CD4-positive, alpha-beta T cell treated with Interleukin-15 for 4 hours (primary cell): ENCODE measurements around the gene ZFAND3.

Experiments used
- DNase-seq: peaks from one replicate; pipeline ENCODE4 v3.0.0-alpha.2; 2020; ENCODE audit warnings: low spot score

Gene ZFAND3

DNA sequence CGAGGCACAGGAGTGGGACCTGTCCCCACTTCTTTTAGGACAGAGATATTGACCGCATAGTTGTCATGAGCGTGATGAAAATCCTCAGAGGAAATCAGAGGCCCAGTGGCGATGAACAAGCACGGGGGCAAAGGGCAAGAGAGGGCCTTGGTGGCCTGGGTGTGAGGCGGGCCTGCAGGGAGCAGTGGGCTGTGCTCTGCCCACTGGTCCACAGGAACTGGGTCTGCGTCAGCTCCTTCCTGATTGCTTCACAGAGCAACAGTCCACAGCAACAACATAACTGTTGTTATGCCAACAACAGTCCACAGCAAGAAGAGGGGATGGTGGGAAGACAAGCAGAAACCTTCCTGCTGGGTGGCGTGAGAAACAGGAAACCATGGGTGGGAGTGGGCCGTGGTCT lies 335.6 kb downstream of the ZFAND3 start:
- DNase-seq, result no peak

DNA sequence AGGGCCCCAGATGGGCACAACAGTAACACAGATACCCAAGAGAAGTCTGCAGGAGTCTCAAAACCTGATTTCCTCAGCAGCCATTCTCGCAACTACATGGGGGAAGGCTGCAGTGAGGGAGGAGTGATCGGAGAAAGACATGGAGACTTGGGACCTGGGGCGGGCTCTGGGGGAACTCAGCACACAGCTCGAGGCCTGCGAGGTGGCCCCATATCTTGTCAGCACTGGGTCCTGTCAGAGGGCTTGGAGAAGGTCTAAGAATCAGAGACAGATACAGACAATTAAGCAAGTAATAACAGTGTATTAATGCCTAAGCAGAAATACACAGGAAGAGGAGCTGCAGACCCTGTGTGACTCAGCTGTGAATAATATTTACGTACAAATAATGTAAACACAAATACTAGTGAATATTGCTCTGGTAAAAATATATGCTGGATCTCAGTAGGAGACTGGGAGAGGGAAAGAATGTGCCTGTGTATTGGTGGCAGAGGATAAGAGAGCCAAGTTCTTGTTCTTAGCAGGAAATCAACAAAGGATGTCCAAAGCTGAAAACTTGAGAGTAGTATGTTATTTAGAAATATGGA lies 336.2 kb downstream of the ZFAND3 start:
- no peak for DNase-seq

DNA sequence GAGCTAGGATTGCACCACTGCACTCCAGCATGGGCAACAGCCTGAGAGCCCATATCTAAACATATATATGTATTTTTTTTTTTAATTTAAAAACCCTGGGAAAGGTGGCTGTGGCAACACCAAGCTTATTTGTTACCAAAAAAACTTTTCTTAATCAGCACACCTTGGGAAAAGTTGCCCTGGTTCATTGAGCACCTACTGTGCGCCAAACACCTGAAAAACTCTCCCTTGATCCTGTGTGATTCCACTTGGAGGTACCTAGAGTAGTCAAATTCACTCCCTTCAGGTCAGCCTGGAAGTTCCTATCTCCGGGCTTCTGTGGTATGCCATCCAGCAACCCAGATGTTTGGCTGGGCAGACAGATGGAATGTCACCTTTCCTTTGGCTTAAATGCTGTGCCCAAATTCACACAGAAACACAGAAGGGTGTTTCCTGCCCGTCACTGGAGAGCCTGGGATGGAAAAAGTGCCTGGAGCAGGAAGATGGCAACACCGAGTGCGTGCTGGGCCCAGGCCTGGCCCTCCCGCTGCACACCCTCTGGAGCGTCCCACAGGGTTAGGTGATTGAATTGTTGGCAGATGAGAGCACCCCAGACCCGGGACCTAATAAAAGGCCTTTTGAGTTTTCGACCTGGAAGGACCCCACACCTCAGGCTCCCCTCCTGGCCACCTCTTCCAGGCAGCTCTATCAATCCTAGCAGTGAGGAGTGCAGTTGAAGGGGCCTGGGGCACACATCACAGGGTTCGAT lies 337.5 kb downstream of the ZFAND3 start:
- DNase-seq, result no peak

GRCh38 chr6:38157905-38158304 lies 338.4 kb downstream of the ZFAND3 start:
- DNase-seq, result no peak

DNA sequence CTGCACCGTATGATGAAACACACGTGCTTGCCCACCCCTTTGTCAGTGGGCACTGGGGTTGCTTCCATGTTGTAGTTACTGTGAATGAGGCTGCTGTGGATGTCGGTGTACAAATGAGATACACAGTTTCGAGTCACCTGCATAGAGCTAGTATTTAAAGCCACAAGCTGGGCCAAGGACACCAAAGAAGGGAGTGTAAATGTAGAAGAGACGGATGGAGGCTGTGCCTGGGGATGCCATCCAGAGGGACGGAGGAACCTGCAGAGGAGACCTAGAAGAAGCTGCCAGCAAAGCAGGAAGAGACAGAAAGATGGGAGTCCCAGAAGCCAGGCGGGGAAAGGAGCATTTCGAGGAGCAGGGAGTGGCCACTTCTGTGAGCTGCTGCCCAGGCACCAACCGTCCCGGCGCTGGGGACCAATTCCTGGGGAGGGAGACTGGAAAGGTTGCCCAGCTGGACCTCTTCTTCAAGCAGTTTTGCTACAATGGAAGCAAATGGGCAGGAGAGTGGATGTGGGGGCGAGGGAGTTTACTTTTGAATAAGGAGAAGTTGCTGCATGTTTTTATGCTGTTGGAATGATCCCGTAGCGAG lies 339.3 kb downstream of the ZFAND3 start:
- DNase-seq, result no peak

- DNase-seq, result no peak
Measured at GRCh38 chr6:38159596-38159995, 340.1 kb downstream of the ZFAND3 start.

DNA sequence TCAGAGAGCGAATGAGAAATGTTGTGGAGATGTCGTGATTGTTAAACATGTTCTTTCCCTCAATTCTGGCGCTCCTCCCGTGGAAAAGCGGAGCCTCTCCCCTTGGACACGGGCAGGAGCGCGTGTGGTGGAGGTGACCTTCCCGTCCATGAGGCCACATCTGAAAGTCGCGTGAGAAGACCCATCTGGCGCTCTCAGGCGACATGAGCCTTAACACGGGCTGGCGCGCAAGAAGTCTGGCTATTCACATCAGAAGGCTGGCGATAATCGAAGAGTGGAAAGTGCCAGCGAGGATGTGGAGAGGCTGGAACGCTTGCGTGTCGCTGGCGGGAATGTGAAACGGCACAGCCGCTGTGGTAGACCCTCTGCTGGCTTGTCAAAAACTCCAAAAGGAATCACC lies 341.3 kb downstream of the ZFAND3 start:
- DNase-seq, result no peak

DNA sequence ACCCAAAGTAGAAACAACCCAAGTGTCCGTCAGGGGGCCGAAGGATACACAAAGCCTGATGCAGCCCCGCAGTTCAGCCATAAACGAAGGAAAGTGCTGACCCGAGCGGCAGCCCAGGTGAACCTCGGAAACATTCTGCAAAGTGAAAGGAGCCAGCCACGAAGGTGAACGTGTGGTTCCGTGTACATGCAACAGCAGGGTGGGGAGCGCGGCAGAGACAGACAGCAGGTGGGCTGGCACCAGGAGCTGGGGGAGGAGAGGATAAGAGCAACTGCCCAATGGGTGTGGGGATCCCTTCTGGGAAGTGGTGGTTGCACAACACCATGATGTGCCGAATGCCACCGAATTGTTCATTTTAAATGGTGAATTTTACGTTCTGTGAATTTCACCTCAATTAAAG lies 341.8 kb downstream of the ZFAND3 start:
- no peak for DNase-seq

DNA sequence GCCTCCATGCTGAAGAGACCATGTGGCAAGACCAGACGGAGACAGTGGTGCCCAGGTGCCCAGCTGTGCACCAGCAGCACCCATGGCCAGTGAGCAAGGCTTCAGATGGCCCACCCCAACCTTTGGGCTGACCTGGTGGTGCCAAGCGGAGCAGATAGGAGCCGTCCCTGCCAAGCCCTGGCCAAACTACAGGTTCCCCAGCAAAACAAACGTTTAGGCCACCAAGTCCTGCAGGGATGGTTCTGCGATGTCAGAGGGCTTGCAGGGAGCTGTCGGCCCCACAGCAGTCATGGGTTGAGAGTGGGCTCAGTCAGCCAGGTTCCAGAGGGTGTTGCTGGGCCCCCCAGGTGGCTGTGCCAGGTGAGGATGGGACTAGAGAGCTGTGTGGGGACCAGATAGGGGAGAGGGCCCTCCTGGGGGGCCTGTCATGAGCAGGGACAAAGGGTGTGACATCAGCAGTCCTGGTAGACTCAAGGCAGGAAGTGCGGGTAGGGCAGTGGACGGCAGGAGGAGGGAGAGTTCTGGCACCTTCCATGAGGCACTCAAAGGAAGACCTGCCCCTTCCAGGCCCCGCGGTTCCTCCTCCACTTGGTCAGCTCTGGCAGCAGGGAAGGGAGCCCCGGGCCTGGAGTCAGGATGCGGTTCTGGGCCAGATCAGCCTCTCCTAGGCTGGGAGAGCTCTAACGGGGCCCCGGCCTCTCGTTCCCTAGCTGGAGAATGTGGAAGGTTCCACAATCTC lies 342.4 kb downstream of the ZFAND3 start:
- DNase-seq, result no peak

DNA sequence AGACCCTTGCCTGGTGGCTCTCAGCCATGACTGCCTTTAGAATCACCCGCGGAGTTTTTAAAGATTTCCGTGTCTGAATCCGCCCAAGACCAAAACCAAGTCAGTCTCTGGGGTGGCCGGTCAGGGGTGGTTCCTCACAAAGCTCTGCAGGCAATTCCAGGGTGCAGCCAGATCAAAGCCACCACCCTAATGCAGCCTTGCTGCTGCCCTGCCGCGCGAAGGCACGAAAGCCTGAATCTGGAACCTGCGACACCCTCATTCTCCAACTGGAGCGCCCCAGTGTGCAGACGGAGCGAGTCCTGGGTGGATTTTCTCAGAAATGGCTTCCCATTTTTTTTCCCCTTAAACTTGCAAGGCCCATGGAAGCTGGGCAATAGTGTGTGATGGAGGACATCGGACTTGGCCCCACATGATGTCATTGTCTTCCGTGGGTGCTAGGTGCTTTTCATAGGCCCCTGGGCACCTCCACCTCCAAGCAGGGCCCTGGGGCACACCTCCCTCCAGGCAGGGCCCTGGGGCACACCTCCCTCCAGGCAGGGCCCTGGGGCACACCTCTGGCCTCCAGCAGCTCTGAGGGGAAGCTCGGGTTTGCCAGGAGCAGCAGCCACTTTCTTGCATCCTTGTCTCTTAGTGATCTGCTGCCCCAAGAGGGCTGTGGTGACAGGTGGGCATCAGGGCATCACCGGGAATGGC lies 343.1 kb downstream of the ZFAND3 start:
- no peak for DNase-seq

DNA sequence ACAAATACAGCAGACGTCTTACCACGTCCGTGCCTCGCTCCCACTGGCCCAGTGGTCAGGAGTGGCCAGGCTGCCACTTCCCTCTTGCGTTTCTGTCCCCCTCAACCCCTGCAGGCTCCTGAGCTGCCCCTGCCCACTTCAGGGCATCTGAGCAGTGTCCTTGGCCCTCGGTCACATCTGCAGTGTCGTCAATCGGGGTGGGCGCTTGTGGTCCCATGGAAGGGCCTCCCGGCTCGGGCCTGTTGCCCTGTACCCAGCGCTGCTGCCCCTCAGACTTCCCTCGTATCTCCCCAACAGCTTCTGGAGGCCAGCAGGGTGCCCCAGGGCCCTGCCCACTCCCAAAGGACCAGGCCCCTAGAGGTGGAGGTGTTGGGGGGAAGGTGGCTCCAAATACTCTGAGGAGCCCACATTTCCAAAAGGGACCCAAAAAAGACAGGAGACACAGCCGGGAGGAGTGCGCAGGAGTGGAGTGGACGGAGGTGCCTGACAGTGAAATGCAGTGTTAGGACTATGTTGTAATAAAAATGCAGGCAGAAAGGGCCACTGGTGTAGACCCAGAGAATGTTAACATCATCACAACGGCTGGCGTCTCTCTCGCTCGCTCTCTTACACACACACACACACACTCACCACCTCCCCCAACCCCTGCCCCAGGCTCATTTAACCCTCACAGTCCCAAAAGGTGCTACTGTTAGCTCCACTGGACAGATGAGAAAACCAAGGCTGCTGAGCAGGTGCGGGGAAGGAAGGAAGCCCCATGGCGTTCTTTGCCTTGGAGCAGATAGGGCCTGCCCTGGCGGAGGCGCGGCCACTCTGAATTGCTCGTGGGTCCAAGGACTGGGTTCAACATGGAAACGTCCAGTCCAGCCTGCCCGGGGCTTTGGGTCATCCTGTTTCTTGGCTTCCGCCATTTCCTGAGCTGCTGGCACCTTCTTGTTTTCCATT lies 343.9 kb downstream of the ZFAND3 start:
- no peak for DNase-seq

DNA sequence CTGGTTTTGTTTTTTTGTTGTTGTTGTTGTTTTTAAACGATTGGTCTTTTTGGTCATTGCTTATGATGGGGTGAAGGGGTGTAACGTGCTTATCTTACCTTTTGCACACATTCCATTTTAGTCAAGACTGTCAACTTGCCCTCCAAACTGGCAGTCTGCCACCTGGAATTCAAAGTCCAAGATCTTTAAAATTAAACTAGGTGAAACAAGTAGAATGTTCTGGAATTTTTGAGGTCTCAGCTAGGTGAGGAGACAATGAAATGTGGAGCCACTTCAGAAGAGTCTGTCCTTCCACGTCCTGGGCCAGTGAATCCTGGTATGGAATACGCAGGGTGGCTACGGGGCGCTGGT lies 344.6 kb downstream of the ZFAND3 start:
- DNase-seq, result no peak

DNA sequence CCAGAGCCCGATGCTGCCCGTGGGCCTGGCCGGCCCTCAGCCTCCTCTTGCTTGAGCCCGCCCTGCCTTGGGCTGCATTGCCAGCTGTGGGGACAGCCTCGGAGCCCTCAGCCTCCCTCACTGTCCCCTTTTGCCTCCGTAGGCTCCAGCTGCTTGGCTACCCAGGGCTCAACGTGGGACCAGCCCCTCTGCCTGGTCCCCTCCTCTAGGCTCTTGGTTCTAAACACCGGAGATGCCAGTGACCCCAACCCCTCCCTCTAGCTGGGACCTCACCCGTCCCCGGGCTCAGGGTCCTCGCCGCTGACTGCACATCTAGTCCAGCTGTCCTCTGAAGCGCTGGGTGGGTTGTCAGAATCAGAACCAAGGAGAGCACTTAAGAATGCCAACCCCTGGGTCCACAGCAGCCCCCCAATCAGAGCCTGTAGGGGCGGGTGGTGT lies 345.2 kb downstream of the ZFAND3 start:
- no peak for DNase-seq

DNA sequence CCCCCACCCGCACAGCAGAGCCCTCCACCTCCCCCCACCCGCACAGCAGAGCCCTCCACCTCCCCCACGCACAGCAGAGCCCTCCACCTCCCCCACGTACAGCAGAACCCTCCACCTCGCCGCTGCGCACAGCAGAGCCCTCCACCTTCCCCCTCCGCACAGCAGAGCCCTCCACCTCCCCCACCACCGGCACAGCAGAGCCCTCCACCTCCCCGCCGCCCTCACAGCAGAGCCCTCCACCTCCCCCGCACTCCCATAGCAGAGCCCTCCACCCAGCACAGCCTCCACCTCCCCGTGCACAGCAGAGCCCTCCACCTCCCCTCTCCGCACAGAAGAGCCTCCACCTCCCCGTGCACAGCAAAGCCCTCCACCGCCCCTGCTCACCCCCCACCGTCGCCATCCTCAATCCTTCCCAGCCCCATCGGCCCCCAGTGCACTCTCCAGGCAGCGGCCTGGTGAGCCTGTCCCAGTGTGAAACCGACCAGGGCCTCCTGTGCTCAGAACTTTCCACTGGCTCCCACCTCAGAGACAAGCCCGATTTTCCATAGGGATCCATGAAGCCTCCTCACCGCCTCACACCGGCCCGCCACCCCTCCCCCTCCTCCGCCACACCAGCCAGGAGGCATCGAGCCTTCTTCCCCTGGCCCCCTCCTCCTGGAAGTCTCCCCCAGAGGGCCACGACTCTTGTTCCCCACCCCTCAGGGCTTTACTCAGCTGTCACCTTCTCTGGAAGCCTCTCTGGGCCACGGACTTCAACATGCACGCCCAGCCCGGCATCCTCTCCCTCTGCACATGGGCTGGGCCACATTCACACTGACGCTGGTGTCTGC lies 347.1 kb downstream of the ZFAND3 start:
- no peak for DNase-seq

DNA sequence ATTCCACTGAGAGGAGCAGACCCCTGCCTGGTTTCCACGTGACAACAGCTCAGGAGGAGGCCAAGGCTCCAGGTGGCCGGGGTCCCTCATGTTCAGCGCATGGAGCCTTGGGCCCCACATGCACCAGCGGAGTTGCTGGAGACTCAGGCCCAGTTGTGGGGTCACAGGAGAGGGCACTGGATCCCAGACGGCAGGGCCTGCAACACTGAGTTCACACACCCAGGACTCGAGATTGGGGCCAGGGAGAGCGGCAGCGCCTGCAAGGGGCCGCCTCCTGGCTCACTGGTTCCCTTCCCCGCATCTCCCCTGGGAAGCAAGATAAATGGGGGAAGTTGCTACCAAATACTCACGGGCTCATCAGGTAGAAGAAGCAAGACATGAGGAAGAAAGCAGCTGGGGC lies 348.1 kb downstream of the ZFAND3 start:
- DNase-seq, result no peak

DNA sequence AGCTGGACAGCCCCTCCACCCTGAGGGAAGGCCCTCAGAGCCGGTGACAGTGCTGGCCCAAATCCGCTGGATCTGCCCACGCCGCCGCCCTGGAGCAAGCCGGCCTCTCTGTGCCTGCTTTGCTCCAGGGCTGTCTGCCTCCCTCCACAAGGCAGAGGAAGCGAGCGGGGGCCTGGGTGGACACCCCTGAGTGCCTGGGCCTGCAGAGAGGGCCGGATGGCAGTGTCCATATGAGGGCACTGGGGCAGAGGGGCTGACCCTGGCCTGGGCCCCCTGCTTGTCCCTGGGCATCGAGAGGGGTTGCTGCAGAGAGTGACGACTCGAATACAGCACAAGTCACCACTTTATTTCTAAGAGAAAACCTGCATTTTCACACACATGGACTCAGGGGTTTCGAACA lies 348.6 kb downstream of the ZFAND3 start:
- no peak for DNase-seq

GRCh38 chr6:38168699-38169098 lies 349.2 kb downstream of the ZFAND3 start:
- DNase-seq, result no peak

DNA sequence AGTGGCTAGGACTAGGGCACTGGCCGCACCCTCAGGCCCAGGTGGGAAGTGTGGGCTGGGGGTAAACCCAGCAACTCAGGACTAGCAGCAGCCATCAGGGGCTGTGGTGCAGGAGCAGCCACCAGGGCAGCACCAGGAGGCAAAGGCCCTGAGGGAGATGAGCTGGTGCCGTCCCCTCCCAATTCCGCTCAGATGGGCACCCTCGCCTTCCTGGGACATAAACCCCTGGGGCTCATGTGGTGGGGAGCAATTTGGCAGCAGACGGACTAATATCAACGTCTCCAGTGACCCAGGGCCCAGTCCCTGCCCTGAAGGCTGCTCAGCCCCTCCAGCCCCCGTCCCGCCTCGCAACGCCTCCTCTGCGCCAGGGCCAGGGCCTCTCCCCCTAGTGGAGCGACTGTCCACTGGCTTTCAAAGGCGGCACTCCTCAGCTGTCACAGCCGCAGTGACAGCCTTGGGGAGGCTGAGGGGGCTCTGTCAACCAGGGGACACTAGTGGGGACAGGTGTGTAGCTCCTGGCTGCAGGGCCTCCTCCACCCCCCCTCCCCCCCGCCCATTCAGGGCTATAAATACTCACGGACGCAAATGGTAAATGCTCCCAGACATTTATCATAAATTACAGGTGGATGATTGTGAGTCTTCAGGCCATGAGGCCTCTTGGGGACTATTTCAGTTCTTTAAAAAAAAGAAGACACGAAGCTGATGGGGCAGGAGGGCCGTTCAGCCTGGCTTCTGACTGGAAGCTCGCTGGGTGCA lies 349.9 kb downstream of the ZFAND3 start:
- DNase-seq, result no peak

GRCh38 chr6:38169977-38170526 lies 350.5 kb downstream of the ZFAND3 start:
- DNase-seq, result no peak
